DND-41 (cell line): ENCODE measurements around the gene SRD5A2.

Source experiments
- ATAC-seq: fragments of 200-7000 bp; cut with Tn5 transposase; 3 replicates; pipeline ENCODE4 v1.9.1; 2021; ENCODE audit warnings: low read depth; ENCODE audit not compliant: insufficient read depth
- DNase-seq: peaks from one replicate; pipeline ENCODE4 v3.0.0-alpha.2; 2020
- H2AFZ ChIP-seq: 2 replicates; pipeline ENCODE4 v1.6.0; 2012; ENCODE audit warnings: low read depth, low read length
- H3K27ac ChIP-seq: 2 replicates; pipeline ENCODE4 v1.5.1; 2012; ENCODE audit warnings: low read length, inconsistent platforms
- H3K27me3 ChIP-seq: fragments of 200-600 bp; sonication (generic); 2 replicates; pipeline ENCODE4 v1.6.0; 2012; ENCODE audit warnings: low read length, mild to moderate bottlenecking, inconsistent platforms; ENCODE audit not compliant: insufficient read depth, poor library complexity
- H3K36me3 ChIP-seq: 2 replicates; pipeline ENCODE4 v1.5.1; 2012; ENCODE audit warnings: low read length, inconsistent platforms; ENCODE audit not compliant: insufficient read depth
- H3K4me1 ChIP-seq: 2 replicates; pipeline ENCODE4 v1.5.1; 2012; ENCODE audit warnings: mild to moderate bottlenecking, low read length; ENCODE audit not compliant: insufficient read depth
- H3K4me2 ChIP-seq: 2 replicates; pipeline ENCODE4 v1.6.0; 2012; ENCODE audit warnings: mild to moderate bottlenecking, moderate library complexity, low read length, inconsistent platforms; ENCODE audit not compliant: insufficient read depth
- H3K4me3 ChIP-seq, 2 experiments: fragments of 200-600 bp in 1 of 2; shearing (Covaris generic) in 1 of 2; 2 replicates each; pipeline ENCODE4 v1.5.1; 2012 to 2016; ENCODE audit warnings: inconsistent platforms in 2 of 2, low read length in 2 of 2, mild to moderate bottlenecking in 2 of 2, low read depth in 1 of 2, moderate library complexity in 1 of 2
- H3K79me2 ChIP-seq: 2 replicates; pipeline ENCODE4 v1.6.0; 2012; ENCODE audit warnings: low read length, inconsistent platforms; ENCODE audit not compliant: insufficient read depth
- H3K9ac ChIP-seq: 2 replicates; pipeline ENCODE4 v1.6.0; 2012; ENCODE audit warnings: low read depth, mild to moderate bottlenecking, inconsistent platforms, low read length, moderate library complexity
- H3K9me3 ChIP-seq: 2 replicates; pipeline ENCODE4 v1.5.1; 2012; ENCODE audit warnings: low read length, moderate library complexity, mild to moderate bottlenecking, inconsistent platforms; ENCODE audit not compliant: insufficient read depth, severe bottlenecking
- H4K20me1 ChIP-seq: 2 replicates; pipeline ENCODE4 v1.6.0; 2012; ENCODE audit warnings: low read length; ENCODE audit not compliant: insufficient read depth
- EZH2 ChIP-seq: IDR thresholded peaks from 3 replicates; pipeline ENCODE4 v1.6.1; 2012; ENCODE audit warnings: borderline replicate concordance, low read depth, mild to moderate bottlenecking, moderate library complexity, low read length, inconsistent platforms; ENCODE audit not compliant: severe bottlenecking
- TF ChIP-seq, protein P1 (sequence below): IDR thresholded peaks from 2 replicates; pipeline ENCODE4 v1.5.1; 2012; ENCODE audit warnings: borderline replicate concordance, low read length, moderate library complexity, mild to moderate bottlenecking; ENCODE audit not compliant: poor library complexity, severe bottlenecking; ENCODE audit errors: extremely low read depth

The SRD5A2 gene

DNA sequence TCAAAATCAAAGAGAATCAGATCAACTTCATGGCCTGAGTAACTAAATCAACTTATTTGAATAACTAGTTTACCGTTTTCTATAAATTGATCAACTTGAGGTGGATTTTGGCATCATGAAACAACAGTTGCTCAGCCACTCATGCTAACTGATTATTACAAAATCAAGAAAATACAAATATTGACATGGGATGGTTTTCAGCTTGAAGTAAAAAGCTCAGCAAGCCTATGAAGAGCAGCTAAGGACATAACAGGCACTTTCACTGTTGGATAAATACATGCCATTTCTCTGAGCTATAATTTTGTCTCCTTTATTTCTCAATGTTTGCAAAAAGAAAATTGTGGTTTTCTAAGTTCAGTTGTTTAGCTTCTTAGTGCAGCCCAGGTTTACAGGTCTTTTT lies 18.9 kb downstream of the SRD5A2 start:
- DNase-seq = no peak
- no peaks in the 10 kb centered on the region for H3K9me3 ChIP-seq
- no peak overlapping the region for H3K4me2 ChIP-seq
- no peaks in the 10 kb centered on the region for H3K79me2 ChIP-seq
- TF ChIP-seq EZH2 = no peak
- TF ChIP-seq, protein P1, sequence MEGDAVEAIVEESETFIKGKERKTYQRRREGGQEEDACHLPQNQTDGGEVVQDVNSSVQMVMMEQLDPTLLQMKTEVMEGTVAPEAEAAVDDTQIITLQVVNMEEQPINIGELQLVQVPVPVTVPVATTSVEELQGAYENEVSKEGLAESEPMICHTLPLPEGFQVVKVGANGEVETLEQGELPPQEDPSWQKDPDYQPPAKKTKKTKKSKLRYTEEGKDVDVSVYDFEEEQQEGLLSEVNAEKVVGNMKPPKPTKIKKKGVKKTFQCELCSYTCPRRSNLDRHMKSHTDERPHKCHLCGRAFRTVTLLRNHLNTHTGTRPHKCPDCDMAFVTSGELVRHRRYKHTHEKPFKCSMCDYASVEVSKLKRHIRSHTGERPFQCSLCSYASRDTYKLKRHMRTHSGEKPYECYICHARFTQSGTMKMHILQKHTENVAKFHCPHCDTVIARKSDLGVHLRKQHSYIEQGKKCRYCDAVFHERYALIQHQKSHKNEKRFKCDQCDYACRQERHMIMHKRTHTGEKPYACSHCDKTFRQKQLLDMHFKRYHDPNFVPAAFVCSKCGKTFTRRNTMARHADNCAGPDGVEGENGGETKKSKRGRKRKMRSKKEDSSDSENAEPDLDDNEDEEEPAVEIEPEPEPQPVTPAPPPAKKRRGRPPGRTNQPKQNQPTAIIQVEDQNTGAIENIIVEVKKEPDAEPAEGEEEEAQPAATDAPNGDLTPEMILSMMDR = no peak
- no peak overlapping the region for H2AFZ ChIP-seq
- no peaks in the 10 kb centered on the region for H4K20me1 ChIP-seq
- H3K36me3 ChIP-seq = no peaks in the 10 kb centered on the region
- H3K4me1 ChIP-seq = no peaks in the 10 kb centered on the region
- no peak for ATAC-seq
- no peak overlapping the region for H3K27ac ChIP-seq
- H3K27me3 ChIP-seq = no peaks in the 10 kb centered on the region
- no peak overlapping the region for H3K9ac ChIP-seq
- no peak overlapping the region for H3K4me3 ChIP-seq

DNA sequence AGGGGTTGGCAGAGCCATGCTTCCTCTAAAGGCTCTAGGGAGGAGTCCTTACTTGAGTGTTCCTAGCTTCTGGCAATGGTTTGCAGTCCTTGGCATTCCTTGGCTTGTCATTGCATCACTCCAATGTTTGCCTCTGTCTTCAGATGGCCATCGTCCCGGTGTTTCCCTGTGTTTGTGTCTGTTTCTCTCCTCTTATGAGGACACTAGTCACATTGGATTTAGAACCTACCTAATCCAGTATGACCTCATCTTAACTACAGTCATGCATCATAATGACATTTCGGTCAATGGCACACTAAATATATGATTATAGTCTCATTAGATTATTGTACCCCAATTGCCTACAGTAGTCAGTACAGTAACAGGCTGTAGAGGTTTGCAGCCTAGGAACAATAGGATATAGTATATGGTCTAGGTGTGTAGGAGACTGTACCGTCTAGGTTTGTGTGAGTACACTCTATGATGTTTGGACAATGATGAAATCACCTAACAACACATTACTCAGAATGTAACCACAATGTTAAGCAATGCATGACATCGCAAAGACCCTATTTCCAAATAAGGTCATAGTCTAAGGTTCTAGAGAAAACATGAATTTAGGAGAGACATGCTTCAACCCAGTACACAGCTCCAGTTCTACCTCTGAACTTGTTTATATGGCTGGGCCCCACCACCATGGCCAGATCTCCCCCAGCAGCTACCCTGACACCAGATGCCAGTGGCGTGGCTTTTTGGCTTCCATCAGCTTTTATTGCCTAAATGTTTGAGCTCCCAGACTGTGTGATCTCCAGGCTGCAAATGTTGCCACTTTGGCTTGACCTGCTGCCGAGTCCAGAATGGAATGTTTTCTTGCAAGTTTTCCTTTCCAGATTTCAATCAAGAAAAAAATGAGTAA lies 22.1 kb downstream of the SRD5A2 start:
- ATAC-seq = no peak
- no peak overlapping the region for H3K27ac ChIP-seq
- no peaks in the 10 kb centered on the region for H3K9me3 ChIP-seq
- no peaks in the 10 kb centered on the region for H3K36me3 ChIP-seq
- no peaks in the 10 kb centered on the region for H3K79me2 ChIP-seq
- DNase-seq = no peak
- H3K4me2 ChIP-seq = no peak overlapping the region
- no peak overlapping the region for H3K4me3 ChIP-seq
- no peaks in the 10 kb centered on the region for H4K20me1 ChIP-seq
- no peak for TF ChIP-seq EZH2
- TF ChIP-seq, protein P1 = no peak
- no peaks in the 10 kb centered on the region for H3K27me3 ChIP-seq
- no peak overlapping the region for H2AFZ ChIP-seq
- H3K4me1 ChIP-seq = no peaks in the 10 kb centered on the region
- no peak overlapping the region for H3K9ac ChIP-seq

DNA sequence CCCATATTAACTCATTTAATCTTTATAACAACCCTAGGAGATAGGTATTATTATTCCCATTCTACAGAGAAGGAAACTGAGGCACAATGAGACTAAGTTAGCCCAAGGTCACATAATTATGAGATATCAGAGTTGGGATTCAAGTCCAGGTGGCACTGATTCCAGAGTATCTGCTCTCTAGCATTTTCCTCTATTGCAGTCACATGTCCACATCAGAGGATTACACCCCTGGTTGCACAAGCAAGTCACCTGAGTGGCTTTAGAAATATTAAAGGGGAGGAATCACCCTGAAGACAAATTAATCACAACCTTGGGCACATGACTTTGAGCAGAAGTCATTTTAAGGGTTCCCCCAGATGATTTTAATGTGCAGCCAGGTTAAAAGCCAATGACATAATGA lies 23.8 kb downstream of the SRD5A2 start:
- Histone ChIP-seq H2AFZ (no peak overlapping the region), H3K9ac (no peak overlapping the region), H3K4me3 (no peak overlapping the region), H3K4me2 (no peak overlapping the region), H3K79me2 (no peaks in the 10 kb centered on the region), H3K36me3 (no peaks in the 10 kb centered on the region), H3K27me3 (no peaks in the 10 kb centered on the region), H4K20me1 (no peaks in the 10 kb centered on the region), H3K4me1 (no peaks in the 10 kb centered on the region), H3K9me3 (no peaks in the 10 kb centered on the region), H3K27ac (no peak overlapping the region)
- ATAC-seq (no peak), DNase-seq (no peak)
- TF ChIP-seq, protein P1 = no peak
